HEK293T (cell line): ENCODE measurements around the gene BMP7.

ENCODE experiments used
- ARNT ChIP-seq: fragments of 450-650 bp; IDR thresholded peaks from 2 replicates; pipeline ENCODE4 v1.6.1; 2017; ENCODE audit warnings: mild to moderate bottlenecking
- BHLHE40 ChIP-seq: fragments of 450-650 bp; IDR thresholded peaks from 2 replicates; pipeline ENCODE4 v1.6.1; 2016; ENCODE audit warnings: mild to moderate bottlenecking, moderate library complexity, borderline replicate concordance
- ELF4 ChIP-seq: fragments of 450-650 bp; IDR thresholded peaks from 2 replicates; pipeline ENCODE4 v1.6.1; 2017; ENCODE audit warnings: antibody characterized with exemption
- FOXK2 ChIP-seq: fragments of 450-650 bp; IDR thresholded peaks from 2 replicates; pipeline ENCODE4 v1.6.1; 2016; ENCODE audit warnings: mild to moderate bottlenecking
- FOXM1 ChIP-seq: fragments of 450-650 bp; IDR thresholded peaks from 2 replicates; pipeline ENCODE4 v1.6.1; 2017; ENCODE audit warnings: mild to moderate bottlenecking, borderline replicate concordance
- HDGF ChIP-seq: fragments of 450-650 bp; IDR thresholded peaks from 2 replicates; pipeline ENCODE4 v1.6.1; 2017; ENCODE audit warnings: antibody characterized with exemption, borderline replicate concordance
- NFRKB ChIP-seq: fragments of 450-650 bp; IDR thresholded peaks from 2 replicates; pipeline ENCODE4 v1.6.1; 2016; ENCODE audit warnings: mild to moderate bottlenecking, moderate library complexity
- SP1 ChIP-seq: fragments of 450-650 bp; IDR thresholded peaks from 2 replicates; pipeline ENCODE4 v1.6.1; 2017
- SUZ12 ChIP-seq: fragments of 450-650 bp; IDR thresholded peaks from 2 replicates; pipeline ENCODE4 v1.6.1; 2016; ENCODE audit warnings: mild to moderate bottlenecking

GRCh38 chr20:57250607-57251343 lies 15.7 kb downstream of the BMP7 start:
- TF ChIP-seq FOXM1: no peak
- TF ChIP-seq ELF4: no peak
- TF ChIP-seq NFRKB: no peak
- no peak for TF ChIP-seq SUZ12
- TF ChIP-seq HDGF: no peak
- no peak for TF ChIP-seq BHLHE40
- TF ChIP-seq SP1: no peak
- no peak for TF ChIP-seq FOXK2
- TF ChIP-seq ARNT: no peak
